ENCODE data around the gene RAB5B. TPM values are rescaled to one million over a fixed set of nuclear protein-coding genes. Genes with fewer than 3 reads are reported as not detected.

The RAB5B gene
- polyA plus RNA-seq, 3 donors = 44.0 to 63.0 (median 48.5) TPM

- 88% methylated on average over 5 of the region's 5 CpGs for WGBS (ENCODE audit: insufficient coverage)
- TF ChIP-seq CTCF (IDR thresholded peaks at IDR 0.05) = no peak
- peaks cover 22 to 23% of the 10 kb centered on the region in 2 donors for H3K36me3 Mint-ChIP-seq
- no peak overlapping the region for H3K27ac Mint-ChIP-seq
- H3K4me2 ChIP-seq (replicated peaks; ENCODE audit: extremely low read depth, low read length, poor library complexity, severe bottlenecking) = no peak overlapping the region
- H3K4me1 ChIP-seq (ENCODE audit: control insufficient read depth in 1 of 2, insufficient read depth in 2 of 2, low read length in 2 of 2) = no peaks in the 10 kb centered on the region
- H3K9ac ChIP-seq (ENCODE audit: insufficient read depth, low read length, poor library complexity, severe bottlenecking) = no peak overlapping the region
- no peak for DNase-seq
- peaks cover 21 to 22% of the 10 kb centered on the region in 2 donors for H3K36me3 ChIP-seq (replicated peaks in 1 of 2; ENCODE audit: control insufficient read depth in 1 of 2, insufficient read depth in 2 of 2, low read length in 2 of 2)
- no peaks in the 10 kb centered on the region for H3K9me3 ChIP-seq (replicated peaks in 1 of 2; ENCODE audit: control insufficient read depth in 1 of 2, insufficient read depth in 1 of 2, low read length in 2 of 2)
- no peaks in the 10 kb centered on the region for H3K27me3 ChIP-seq (ENCODE audit: control insufficient read depth in 2 of 2, insufficient read depth in 2 of 2, low read length in 2 of 2)
- peaks cover 2% of the 10 kb centered on the region for H3K4me1 Mint-ChIP-seq
- H3K27me3 Mint-ChIP-seq (ENCODE audit: low read depth in 3 of 3) = peaks cover 0 to 7% (median 1%) of the 10 kb centered on the region in 3 donors
- no peak overlapping the region for H3K4me3 Mint-ChIP-seq
- no peaks in the 10 kb centered on the region for H4K20me1 ChIP-seq (ENCODE audit: insufficient read depth, low read length)
- H3K9me3 Mint-ChIP-seq = no peaks in the 10 kb centered on the region
- no peak overlapping the region for H3K27ac ChIP-seq (ENCODE audit: low read depth in 1 of 2, low read length in 2 of 2)
- no peak overlapping the region for H2AFZ ChIP-seq (ENCODE audit: insufficient read depth, low read depth, low read length, poor library complexity, severe bottlenecking)
- H3K4me3 ChIP-seq (replicated peaks in 1 of 3; ENCODE audit: low read depth in 2 of 3, low read length in 3 of 3) = no peak overlapping the region
- intact Hi-C loops (cut with micrococcal nuclease) = no loop called here
- H3K79me2 ChIP-seq (ENCODE audit: insufficient read depth, low read length) = no peaks in the 10 kb centered on the region
These were observed 16.6 kb upstream of the RAB5B start for GRCh38 chr12:55957106-55957859.

DNA sequence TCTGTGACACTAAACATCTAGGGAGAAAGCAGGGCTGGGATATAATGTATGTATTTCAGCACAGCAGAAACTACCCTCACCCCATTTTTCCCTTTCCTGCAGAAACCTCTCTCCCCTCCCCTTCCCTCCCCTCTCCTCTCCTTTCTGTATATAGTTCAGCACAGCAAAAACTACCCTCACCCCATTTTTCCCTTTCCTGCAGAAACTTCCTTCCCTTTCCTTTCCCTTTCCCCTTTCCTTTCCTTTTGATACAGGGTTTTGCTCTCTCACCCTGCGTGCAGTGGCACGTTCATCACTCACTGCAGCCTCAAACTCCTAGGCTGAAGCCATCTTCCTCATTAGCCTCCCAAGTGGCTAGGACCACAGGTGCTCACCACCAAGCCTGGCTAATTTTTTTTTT, 10.1 kb upstream of the RAB5B start:
- no peak for TF ChIP-seq CTCF (IDR thresholded peaks at IDR 0.05)
- H3K4me1 Mint-ChIP-seq = peaks cover 23% of the 10 kb centered on the region
- H3K79me2 ChIP-seq (ENCODE audit: insufficient read depth, low read length) = peaks cover 14% of the 10 kb centered on the region
- no peak overlapping the region for H3K4me3 Mint-ChIP-seq
- H3K9ac ChIP-seq (ENCODE audit: insufficient read depth, low read length, poor library complexity, severe bottlenecking) = no peak overlapping the region
- H3K36me3 ChIP-seq (replicated peaks in 1 of 2; ENCODE audit: control insufficient read depth in 1 of 2, insufficient read depth in 2 of 2, low read length in 2 of 2) = no peaks in the 10 kb centered on the region
- no peak overlapping the region for H3K4me3 ChIP-seq (replicated peaks in 1 of 3; ENCODE audit: low read depth in 2 of 3, low read length in 3 of 3)
- H2AFZ ChIP-seq (ENCODE audit: insufficient read depth, low read depth, low read length, poor library complexity, severe bottlenecking) = no peak overlapping the region
- no peak overlapping the region for H3K4me2 ChIP-seq (replicated peaks; ENCODE audit: extremely low read depth, low read length, poor library complexity, severe bottlenecking)
- no peak overlapping the region for H3K27ac ChIP-seq (ENCODE audit: low read depth in 1 of 2, low read length in 2 of 2)
- H3K4me1 ChIP-seq (ENCODE audit: control insufficient read depth in 1 of 2, insufficient read depth in 2 of 2, low read length in 2 of 2) = peaks cover 15 to 22% of the 10 kb centered on the region in 2 donors
- no peaks in the 10 kb centered on the region for H3K27me3 ChIP-seq (ENCODE audit: control insufficient read depth in 2 of 2, insufficient read depth in 2 of 2, low read length in 2 of 2)
- peaks cover 2 to 3% (median 2%) of the 10 kb centered on the region in 3 donors for H3K27me3 Mint-ChIP-seq (ENCODE audit: low read depth in 3 of 3)
- WGBS (ENCODE audit: insufficient coverage) = 94% methylated on average over 2 of the region's 2 CpGs
- no peak for DNase-seq
- no peaks in the 10 kb centered on the region for H3K9me3 ChIP-seq (replicated peaks in 1 of 2; ENCODE audit: control insufficient read depth in 1 of 2, insufficient read depth in 1 of 2, low read length in 2 of 2)
- H3K36me3 Mint-ChIP-seq = no peaks in the 10 kb centered on the region
- no peaks in the 10 kb centered on the region for H3K9me3 Mint-ChIP-seq
- intact Hi-C loops (cut with micrococcal nuclease) = no loop called here
- H4K20me1 ChIP-seq (ENCODE audit: insufficient read depth, low read length) = no peaks in the 10 kb centered on the region
- H3K27ac Mint-ChIP-seq = no peak overlapping the region
